HEK293 (cell line): Measurements from ENCODE around the gene PIM3.
A peak's percentile ranks its signal among the peaks of the same experiment; 100 is the strongest.

ENCODE experiments used
- CTCF ChIA-PET: fragments of 350-600 bp; formaldehyde crosslinking; extraction: SDS; loops from one replicate; lab custom pipeline; 2021; ENCODE audit warnings: antibody characterized with exemption; lab: Yijun Ruan, JAX
- POLR2A ChIA-PET: fragments of 300-600 bp; formaldehyde crosslinking; extraction: SDS; loops from one replicate; lab custom pipeline; 2020; ENCODE audit warnings: antibody characterized with exemption, inconsistent platforms; lab: Yijun Ruan, JAX
- H3K27ac ChIP-seq: fragments of 200-500 bp; sonication (Bioruptor generic); 2 replicates; pipeline ENCODE4 v1.5.1; 2014; ENCODE audit warnings: low read depth, low read length, control low read depth, inconsistent platforms; ENCODE audit errors: extremely low read depth
- H3K36me3 ChIP-seq, 2 experiments: fragments of 200-500 bp in 1 of 2; sonication (Bioruptor generic) in 1 of 2; 1 replicate in 1 of 2; 2 replicates in 1 of 2; pipeline ENCODE4 v1.5.1; 2014 to 2017; ENCODE audit warnings: inconsistent platforms in 2 of 2, low read length in 2 of 2; ENCODE audit not compliant: control insufficient read depth in 2 of 2, insufficient read depth in 1 of 2
- H3K4me1 ChIP-seq: fragments of 200-500 bp; sonication (Bioruptor generic); 2 replicates; pipeline ENCODE4 v1.5.1; 2014; ENCODE audit warnings: mild to moderate bottlenecking, low read length, inconsistent platforms; ENCODE audit not compliant: control insufficient read depth, insufficient read depth
- H3K4me3 ChIP-seq: 2 replicates; pipeline ENCODE4 v1.5.1; 2011; ENCODE audit warnings: low read depth, mild to moderate bottlenecking, control low read depth, low read length, moderate library complexity
- H3K9me3 ChIP-seq: fragments of 200-500 bp; sonication (Bioruptor generic); 2 replicates; pipeline ENCODE4 v1.5.1; 2014; ENCODE audit warnings: low read depth, low read length, inconsistent platforms; ENCODE audit not compliant: control insufficient read depth, insufficient read depth
- BCL11A ChIP-seq: fragments of 450-650 bp; formaldehyde crosslinking; IDR thresholded peaks from 2 replicates; pipeline ENCODE4 v1.5.1; 2016; ENCODE audit warnings: low read depth, missing biosample characterization, missing genetic modification characterization
- EGR2 ChIP-seq: fragments of 450-650 bp; formaldehyde crosslinking; IDR thresholded peaks from 2 replicates; pipeline ENCODE4 v1.5.1; 2016; ENCODE audit warnings: low read depth, missing biosample characterization, missing genetic modification characterization
- GLI4 ChIP-seq: fragments of 450-650 bp; formaldehyde crosslinking; IDR thresholded peaks from 2 replicates; pipeline ENCODE4 v1.5.1; 2016; ENCODE audit warnings: missing biosample characterization, missing genetic modification characterization
- GLIS1 ChIP-seq: fragments of 450-650 bp; formaldehyde crosslinking; IDR thresholded peaks from 2 replicates; pipeline ENCODE4 v1.5.1; 2016; ENCODE audit warnings: missing biosample characterization, missing genetic modification characterization
- HOXA7 ChIP-seq: sonication (generic); formaldehyde crosslinking; IDR thresholded peaks from 2 replicates; pipeline ENCODE4 v1.8.1; 2022; ENCODE audit warnings: missing genetic modification reagents, borderline replicate concordance
- KLF7 ChIP-seq: fragments of 450-650 bp; formaldehyde crosslinking; IDR thresholded peaks from 2 replicates; pipeline ENCODE4 v1.5.1; 2016; ENCODE audit warnings: missing biosample characterization, missing genetic modification characterization, borderline replicate concordance
- OVOL3 ChIP-seq: fragments of 450-650 bp; formaldehyde crosslinking; IDR thresholded peaks from 2 replicates; pipeline ENCODE4 v1.5.1; 2016; ENCODE audit warnings: missing biosample characterization, missing genetic modification characterization
- SP2 ChIP-seq: fragments of 450-650 bp; formaldehyde crosslinking; IDR thresholded peaks from 2 replicates; pipeline ENCODE4 v1.5.1; 2016; ENCODE audit warnings: missing biosample characterization, missing genetic modification characterization
- WT1 ChIP-seq: fragments of 450-650 bp; formaldehyde crosslinking; IDR thresholded peaks from 2 replicates; pipeline ENCODE4 v1.5.1; 2016; ENCODE audit warnings: missing biosample characterization, missing genetic modification characterization
- ZFHX2 ChIP-seq: fragments of 450-650 bp; formaldehyde crosslinking; conservative IDR thresholded peaks from 2 replicates; pipeline ENCODE4 v1.5.1; 2016; ENCODE audit warnings: missing biosample characterization, missing genetic modification characterization
- ZFP37 ChIP-seq: fragments of 450-650 bp; formaldehyde crosslinking; IDR thresholded peaks from 2 replicates; pipeline ENCODE4 v1.5.1; 2016; ENCODE audit warnings: missing biosample characterization, missing genetic modification characterization
- ZNF157 ChIP-seq: fragments of 450-650 bp; formaldehyde crosslinking; IDR thresholded peaks from 2 replicates; pipeline ENCODE4 v1.5.1; 2016; ENCODE audit warnings: missing biosample characterization, missing genetic modification characterization
- ZNF211 ChIP-seq: fragments of 450-650 bp; formaldehyde crosslinking; IDR thresholded peaks from 2 replicates; pipeline ENCODE4 v1.5.1; 2016; ENCODE audit warnings: low read depth, missing biosample characterization, missing genetic modification characterization
- ZNF239 ChIP-seq: fragments of 450-650 bp; formaldehyde crosslinking; IDR thresholded peaks from 2 replicates; pipeline ENCODE4 v1.5.1; 2016; ENCODE audit warnings: missing biosample characterization, missing genetic modification characterization
- ZNF391 ChIP-seq: fragments of 450-650 bp; formaldehyde crosslinking; IDR thresholded peaks from 2 replicates; pipeline ENCODE4 v1.5.1; 2016; ENCODE audit warnings: low read depth, missing biosample characterization, missing genetic modification characterization, borderline replicate concordance
- ZNF394 ChIP-seq: fragments of 450-650 bp; formaldehyde crosslinking; IDR thresholded peaks from 2 replicates; pipeline ENCODE4 v1.5.1; 2016; ENCODE audit warnings: missing biosample characterization, missing genetic modification characterization, mild to moderate bottlenecking, moderate library complexity, borderline replicate concordance
- ZNF426 ChIP-seq: fragments of 450-650 bp; formaldehyde crosslinking; IDR thresholded peaks from 2 replicates; pipeline ENCODE4 v1.5.1; 2017; ENCODE audit warnings: missing biosample characterization, missing genetic modification characterization, mild to moderate bottlenecking, inconsistent platforms, moderate library complexity
- ZNF529 ChIP-seq: fragments of 450-650 bp; formaldehyde crosslinking; IDR thresholded peaks from 2 replicates; pipeline ENCODE4 v1.5.1; 2017; ENCODE audit warnings: missing genetic modification characterization, missing biosample characterization; ENCODE audit not compliant: insufficient replicate concordance
- ZNF561 ChIP-seq: fragments of 450-650 bp; IDR thresholded peaks from 2 replicates; pipeline ENCODE4 v1.5.1; 2018; ENCODE audit warnings: missing biosample characterization, missing genetic modification characterization, borderline replicate concordance
- ZNF571 ChIP-seq: fragments of 450-650 bp; formaldehyde crosslinking; IDR thresholded peaks from 2 replicates; pipeline ENCODE4 v1.5.0; 2017; ENCODE audit warnings: missing biosample characterization, missing genetic modification characterization
- ZNF585B ChIP-seq: fragments of 450-650 bp; formaldehyde crosslinking; IDR thresholded peaks from 2 replicates; pipeline ENCODE4 v1.5.1; 2016; ENCODE audit warnings: missing biosample characterization, missing genetic modification characterization
- ZNF610 ChIP-seq: fragments of 450-650 bp; formaldehyde crosslinking; IDR thresholded peaks from 2 replicates; pipeline ENCODE4 v1.5.1; 2016; ENCODE audit warnings: missing biosample characterization, missing genetic modification characterization, borderline replicate concordance
- ZNF623 ChIP-seq: fragments of 450-650 bp; formaldehyde crosslinking; IDR thresholded peaks from 2 replicates; pipeline ENCODE4 v1.5.1; 2016; ENCODE audit warnings: missing biosample characterization, missing genetic modification characterization
- ZNF658 ChIP-seq: fragments of 450-650 bp; formaldehyde crosslinking; IDR thresholded peaks from 2 replicates; pipeline ENCODE4; 2016; ENCODE audit warnings: missing biosample characterization, missing genetic modification characterization
- ZNF664 ChIP-seq: fragments of 450-650 bp; formaldehyde crosslinking; IDR thresholded peaks from 2 replicates; pipeline ENCODE4 v1.5.1; 2016; ENCODE audit warnings: missing biosample characterization, missing genetic modification characterization
- ZNF776 ChIP-seq: fragments of 450-650 bp; formaldehyde crosslinking; IDR thresholded peaks from 2 replicates; pipeline ENCODE4 v1.5.0; 2017; ENCODE audit warnings: missing biosample characterization, missing genetic modification characterization, borderline replicate concordance
- TF ChIP-seq, protein P1 (sequence below): fragments of 450-650 bp; formaldehyde crosslinking; IDR thresholded peaks from 2 replicates; pipeline ENCODE4 v1.5.1; 2017; ENCODE audit warnings: missing biosample characterization, missing genetic modification characterization
- TF ChIP-seq, protein P2 (sequence below): fragments of 450-650 bp; formaldehyde crosslinking; IDR thresholded peaks from 2 replicates; pipeline ENCODE4 v1.5.1; 2016; ENCODE audit warnings: missing biosample characterization, missing genetic modification characterization
- TF ChIP-seq, protein P3 (sequence below): IDR thresholded peaks from 2 replicates; pipeline ENCODE4 v1.6.1; 2011; ENCODE audit warnings: mild to moderate bottlenecking, low read depth, low read length, borderline replicate concordance
- TF ChIP-seq, protein P4 (sequence below): fragments of 450-650 bp; formaldehyde crosslinking; IDR thresholded peaks from 2 replicates; pipeline ENCODE4 v1.5.1; 2016; ENCODE audit warnings: missing biosample characterization, missing genetic modification characterization
- TF ChIP-seq, protein P5 (sequence below): fragments of 450-650 bp; formaldehyde crosslinking; IDR thresholded peaks from 2 replicates; pipeline ENCODE4 v1.5.1; 2016; ENCODE audit warnings: missing biosample characterization, missing genetic modification characterization, low read depth

PIM3 gene

DNA sequence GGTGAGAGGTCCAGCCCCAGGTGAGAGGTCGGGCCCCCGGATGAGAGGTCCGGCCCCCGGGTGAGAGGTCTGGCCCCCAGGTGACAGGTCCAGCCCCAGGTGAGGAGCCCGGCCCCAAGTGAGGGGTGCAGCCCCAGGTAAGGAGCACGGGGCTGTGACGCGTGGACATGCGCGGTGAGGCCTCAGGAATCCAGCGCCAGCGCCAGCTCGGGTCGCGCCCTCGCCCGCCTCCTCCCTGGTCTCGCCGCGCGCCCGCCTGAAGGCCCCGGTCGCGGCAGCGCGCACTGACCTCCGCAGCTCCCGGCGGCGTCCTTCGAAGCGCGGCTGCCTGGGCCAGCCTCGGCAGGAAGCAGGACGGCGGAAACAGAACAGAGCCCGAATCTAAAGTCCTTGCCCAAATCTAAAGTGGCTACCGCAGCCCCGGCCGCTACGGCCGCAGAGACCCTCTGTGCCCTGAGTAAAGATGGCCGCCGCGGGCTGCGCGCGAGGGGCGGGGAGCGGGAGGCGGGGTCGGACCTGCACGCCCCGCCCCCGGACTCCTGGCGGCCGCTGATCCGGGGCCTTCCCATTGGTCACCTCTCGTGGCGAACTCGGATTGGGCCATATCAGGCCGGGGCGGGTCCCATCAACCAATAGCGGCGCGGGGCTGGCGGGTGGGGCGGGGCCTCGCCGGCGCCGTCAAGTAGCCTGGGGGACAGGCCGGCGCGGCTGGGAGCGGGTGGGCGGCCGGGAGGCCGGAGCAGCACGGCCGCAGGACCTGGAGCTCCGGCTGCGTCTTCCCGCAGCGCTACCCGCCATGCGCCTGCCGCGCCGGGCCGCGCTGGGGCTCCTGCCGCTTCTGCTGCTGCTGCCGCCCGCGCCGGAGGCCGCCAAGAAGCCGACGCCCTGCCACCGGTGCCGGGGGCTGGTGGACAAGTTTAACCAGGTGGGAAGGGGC lies 42.3 kb upstream of the PIM3 start, which contains the start of the genes ALG12 and CRELD2:
Gene ALG12 (minus strand): TSS at position 465 of the 937 bp plus-strand sequence. CDS start 4,673 bp downstream, outside the sequence.
Gene CRELD2 (plus strand): TSS at position 661 of the 937 bp plus-strand sequence. CDS start 136 bp downstream, at position 797.
- POLR2A ChIA-PET = interaction anchor here (0.6 to 1.4 kb wide), 4 partner anchors 15 to 92 kb away, joined by 3 to 6 read pairs (median 4); no protein-coding TSS in a partner anchor
- Histone ChIP-seq H3K36me3 (peaks cover 9 to 42% of the 10 kb centered on the region in 2 experiments; a peak in 2 of 3 replicates), H3K9me3 (no peaks in the 10 kb centered on the region), H3K27ac (peak within 1 kb of the TSS; percentile 87), H3K4me1 (no peaks in the 10 kb centered on the region), H3K4me3 (peak within 1 kb of the TSS; percentile 79)
- CTCF ChIA-PET = interaction anchor here (0.7 to 1.6 kb wide), 2 partner anchors 36 to 112 kb away, joined by 3 to 6 read pairs; no protein-coding TSS in a partner anchor
- TF ChIP-seq ZNF239 (tag by site-specific recombination) = no peak
- no peak for TF ChIP-seq ZFP37 (tag by site-specific recombination)
- TF ChIP-seq ZNF776 = no peak
- no peak for TF ChIP-seq GLI4 (tag by site-specific recombination)
- no peak for TF ChIP-seq ZNF664 (tag by site-specific recombination)
- peak; percentile 89 for TF ChIP-seq SP2 (tag by site-specific recombination)
- TF ChIP-seq, protein P1, sequence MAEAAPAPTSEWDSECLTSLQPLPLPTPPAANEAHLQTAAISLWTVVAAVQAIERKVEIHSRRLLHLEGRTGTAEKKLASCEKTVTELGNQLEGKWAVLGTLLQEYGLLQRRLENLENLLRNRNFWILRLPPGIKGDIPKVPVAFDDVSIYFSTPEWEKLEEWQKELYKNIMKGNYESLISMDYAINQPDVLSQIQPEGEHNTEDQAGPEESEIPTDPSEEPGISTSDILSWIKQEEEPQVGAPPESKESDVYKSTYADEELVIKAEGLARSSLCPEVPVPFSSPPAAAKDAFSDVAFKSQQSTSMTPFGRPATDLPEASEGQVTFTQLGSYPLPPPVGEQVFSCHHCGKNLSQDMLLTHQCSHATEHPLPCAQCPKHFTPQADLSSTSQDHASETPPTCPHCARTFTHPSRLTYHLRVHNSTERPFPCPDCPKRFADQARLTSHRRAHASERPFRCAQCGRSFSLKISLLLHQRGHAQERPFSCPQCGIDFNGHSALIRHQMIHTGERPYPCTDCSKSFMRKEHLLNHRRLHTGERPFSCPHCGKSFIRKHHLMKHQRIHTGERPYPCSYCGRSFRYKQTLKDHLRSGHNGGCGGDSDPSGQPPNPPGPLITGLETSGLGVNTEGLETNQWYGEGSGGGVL (tag by site-specific recombination) = no peak
- TF ChIP-seq BCL11A = no peak
- TF ChIP-seq, protein P2, sequence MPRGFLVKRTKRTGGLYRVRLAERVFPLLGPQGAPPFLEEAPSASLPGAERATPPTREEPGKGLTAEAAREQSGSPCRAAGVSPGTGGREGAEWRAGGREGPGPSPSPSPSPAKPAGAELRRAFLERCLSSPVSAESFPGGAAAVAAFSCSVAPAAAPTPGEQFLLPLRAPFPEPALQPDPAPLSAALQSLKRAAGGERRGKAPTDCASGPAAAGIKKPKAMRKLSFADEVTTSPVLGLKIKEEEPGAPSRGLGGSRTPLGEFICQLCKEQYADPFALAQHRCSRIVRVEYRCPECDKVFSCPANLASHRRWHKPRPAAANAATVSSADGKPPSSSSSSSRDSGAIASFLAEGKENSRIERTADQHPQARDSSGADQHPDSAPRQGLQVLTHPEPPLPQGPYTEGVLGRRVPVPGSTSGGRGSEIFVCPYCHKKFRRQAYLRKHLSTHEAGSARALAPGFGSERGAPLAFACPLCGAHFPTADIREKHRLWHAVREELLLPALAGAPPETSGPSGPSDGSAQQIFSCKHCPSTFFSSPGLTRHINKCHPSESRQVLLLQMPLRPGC (tag by site-specific recombination) = 0 out of 2 replicates have a peak, but pooled peaks have one; percentile 37
- no peak for TF ChIP-seq ZNF394 (tag by site-specific recombination)
- no peak; the same call in none of the 2 replicates for TF ChIP-seq ZFHX2 (tag by site-specific recombination)
- no peak for TF ChIP-seq HOXA7
- no peak for TF ChIP-seq ZNF610 (tag by site-specific recombination)
- TF ChIP-seq ZNF426 (tag by site-specific recombination) = no peak
- TF ChIP-seq, protein P3, sequence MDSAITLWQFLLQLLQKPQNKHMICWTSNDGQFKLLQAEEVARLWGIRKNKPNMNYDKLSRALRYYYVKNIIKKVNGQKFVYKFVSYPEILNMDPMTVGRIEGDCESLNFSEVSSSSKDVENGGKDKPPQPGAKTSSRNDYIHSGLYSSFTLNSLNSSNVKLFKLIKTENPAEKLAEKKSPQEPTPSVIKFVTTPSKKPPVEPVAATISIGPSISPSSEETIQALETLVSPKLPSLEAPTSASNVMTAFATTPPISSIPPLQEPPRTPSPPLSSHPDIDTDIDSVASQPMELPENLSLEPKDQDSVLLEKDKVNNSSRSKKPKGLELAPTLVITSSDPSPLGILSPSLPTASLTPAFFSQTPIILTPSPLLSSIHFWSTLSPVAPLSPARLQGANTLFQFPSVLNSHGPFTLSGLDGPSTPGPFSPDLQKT = no peak
- TF ChIP-seq ZNF571 = no peak
- TF ChIP-seq ZNF658 (tag by site-specific recombination) = no peak
- no peak for TF ChIP-seq ZNF391 (tag by site-specific recombination)
- TF ChIP-seq ZNF623 (tag by site-specific recombination) = no peak
- TF ChIP-seq ZNF561 (tag by site-specific recombination) = peak; percentile 96
- TF ChIP-seq ZNF157 (tag by site-specific recombination) = no peak
- no peak for TF ChIP-seq ZNF211 (tag by site-specific recombination)
- TF ChIP-seq EGR2 (tag by site-specific recombination) = 0 out of 2 replicates have a peak, but pooled peaks have one; percentile 6
- no peak for TF ChIP-seq ZNF529 (tag by site-specific recombination)
- no peak for TF ChIP-seq ZNF585B (tag by site-specific recombination)
- TF ChIP-seq KLF7 (tag by site-specific recombination) = no peak
- TF ChIP-seq, protein P4, sequence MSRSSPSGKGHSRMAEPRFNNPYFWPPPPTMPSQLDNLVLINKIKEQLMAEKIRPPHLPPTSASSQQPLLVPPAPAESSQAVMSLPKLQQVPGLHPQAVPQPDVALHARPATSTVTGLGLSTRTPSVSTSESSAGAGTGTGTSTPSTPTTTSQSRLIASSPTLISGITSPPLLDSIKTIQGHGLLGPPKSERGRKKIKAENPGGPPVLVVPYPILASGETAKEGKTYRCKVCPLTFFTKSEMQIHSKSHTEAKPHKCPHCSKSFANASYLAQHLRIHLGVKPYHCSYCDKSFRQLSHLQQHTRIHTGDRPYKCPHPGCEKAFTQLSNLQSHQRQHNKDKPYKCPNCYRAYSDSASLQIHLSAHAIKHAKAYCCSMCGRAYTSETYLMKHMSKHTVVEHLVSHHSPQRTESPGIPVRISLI (tag by site-specific recombination) = no peak
- TF ChIP-seq, protein P5, sequence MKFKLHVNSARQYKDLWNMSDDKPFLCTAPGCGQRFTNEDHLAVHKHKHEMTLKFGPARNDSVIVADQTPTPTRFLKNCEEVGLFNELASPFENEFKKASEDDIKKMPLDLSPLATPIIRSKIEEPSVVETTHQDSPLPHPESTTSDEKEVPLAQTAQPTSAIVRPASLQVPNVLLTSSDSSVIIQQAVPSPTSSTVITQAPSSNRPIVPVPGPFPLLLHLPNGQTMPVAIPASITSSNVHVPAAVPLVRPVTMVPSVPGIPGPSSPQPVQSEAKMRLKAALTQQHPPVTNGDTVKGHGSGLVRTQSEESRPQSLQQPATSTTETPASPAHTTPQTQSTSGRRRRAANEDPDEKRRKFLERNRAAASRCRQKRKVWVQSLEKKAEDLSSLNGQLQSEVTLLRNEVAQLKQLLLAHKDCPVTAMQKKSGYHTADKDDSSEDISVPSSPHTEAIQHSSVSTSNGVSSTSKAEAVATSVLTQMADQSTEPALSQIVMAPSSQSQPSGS (tag by site-specific recombination) = no peak
- peak; percentile 36; the same call in 1 of the 2 replicates for TF ChIP-seq GLIS1
- TF ChIP-seq OVOL3 (tag by site-specific recombination) = no peak
- no peak for TF ChIP-seq WT1
